Hindlimb muscle (tissue), 1 donor: Measurements from ENCODE around the gene MTX1. TPM values are rescaled to one million over a fixed set of nuclear protein-coding genes. Genes with fewer than 3 reads are reported as not detected.
"Not testable (repeated sequence)": the region's sequence is repeated elsewhere in the genome, so short reads cannot be mapped to it uniquely, and the experiment has no call there.

Experiments
- DNase-seq: peaks from one replicate; pipeline ENCODE4 v3.0.0-alpha.2; 2013
- polyA plus RNA-seq: library from polyadenylated mRNA; unstranded; fragments of 120-200 nt; gene quantifications from one replicate; pipeline ENCODE4 v1.2.1, GENCODE V29; 2013; ENCODE audit not compliant: insufficient read length

Gene MTX1
- polyA plus RNA-seq: 18.0 TPM

- DNase-seq: peak; percentile 95
Measured at GRCh38 chr1:155208541-155209311, at the start of gene MTX1. TSS of gene MTX1 (plus strand) at chr1:155208695. CDS start at chr1:155208805, 110 bp downstream.

GRCh38 chr1:155158991-155159390, 49.5 kb upstream of the MTX1 start:
- no peak for DNase-seq

GRCh38 chr1:155160128-155160527, 48.4 kb upstream of the MTX1 start:
- DNase-seq: no peak

GRCh38 chr1:155162631-155163030, 45.9 kb upstream of the MTX1 start:
- DNase-seq: not testable (repeated sequence)

- not testable (repeated sequence) for DNase-seq
Measured at GRCh38 chr1:155163785-155164184, 44.7 kb upstream of the MTX1 start.

- DNase-seq: not testable (repeated sequence)
Measured at GRCh38 chr1:155164625-155165024, 43.9 kb upstream of the MTX1 start.

- DNase-seq: no peak
Measured at GRCh38 chr1:155166051-155166470, 42.4 kb upstream of the MTX1 start.

- DNase-seq: peak; percentile 61
Measured at GRCh38 chr1:155166471-155167165, 41.9 kb upstream of the MTX1 start.

- peak; percentile 82 for DNase-seq
Measured at GRCh38 chr1:155167166-155168104, 41.1 kb upstream of the MTX1 start.

GRCh38 chr1:155168105-155168445, 40.4 kb upstream of the MTX1 start:
- DNase-seq: not testable (repeated sequence)

GRCh38 chr1:155168456-155169210, 39.9 kb upstream of the MTX1 start:
- no peak for DNase-seq

GRCh38 chr1:155169541-155169940, 39.0 kb upstream of the MTX1 start:
- no peak for DNase-seq

- DNase-seq: no peak
Measured at GRCh38 chr1:155170101-155170785, 38.3 kb upstream of the MTX1 start.

GRCh38 chr1:155170806-155171205, 37.7 kb upstream of the MTX1 start:
- no peak for DNase-seq

GRCh38 chr1:155171836-155172731, 36.4 kb upstream of the MTX1 start:
- no peak for DNase-seq

- peak; percentile 94 for DNase-seq
Measured at GRCh38 chr1:155172732-155173477, 35.6 kb upstream of the MTX1 start, which contains the start of gene KRTCAP2. TSS of gene KRTCAP2 (minus strand) at chr1:155173304. CDS start at chr1:155173224, 80 bp downstream.

GRCh38 chr1:155173478-155174323, 34.8 kb upstream of the MTX1 start, which contains the start of gene TRIM46:
TSS of gene TRIM46 (plus strand) at chr1:155173849. CDS start at chr1:155173967, 118 bp downstream.
- DNase-seq: no peak
